IMR-90 (cell line): Measurements from ENCODE around the gene CSKMT. TPM values are rescaled to one million over a fixed set of nuclear protein-coding genes. Genes with fewer than 3 reads are reported as not detected.
"Not testable (repeated sequence)": the region's sequence is repeated elsewhere in the genome, so short reads cannot be mapped to it uniquely, and the experiment has no call there.

ENCODE experiments used
- ATAC-seq: fragments of 200-7000 bp; cut with Tn5 transposase; 2 replicates; pipeline ENCODE4 v1.9.1; 2020; ENCODE audit warnings: low read depth, mild to moderate bottlenecking, moderate library complexity
- BruUV-seq: library from RNA; stranded (reverse); fragments of 400-500 nt; replicated peaks from 2 replicates; lab custom pipeline; 2021; lab: Mats Ljungman, UMichigan
- CTCF ChIA-PET: fragments of 300-600 bp; formaldehyde crosslinking; extraction: SDS; loops from one replicate; lab custom pipeline; 2021; ENCODE audit warnings: antibody characterized with exemption; lab: Yijun Ruan, JAX
- POLR2A ChIA-PET: fragments of 300-600 bp; sonication (Branson Sonifier 250); formaldehyde crosslinking; loops from one replicate; lab custom pipeline; 2022; ENCODE audit warnings: antibody characterized with exemption; ENCODE audit not compliant: unreplicated experiment; lab: Charles Lee
- DNase-seq: peaks from one replicate; pipeline ENCODE4 v3.0.0; 2013
- H2AFZ ChIP-seq: replicated peaks from 2 replicates; pipeline ENCODE3; 2013; ENCODE audit warnings: low read length, mild to moderate bottlenecking; ENCODE audit not compliant: poor library complexity
- H2AK5ac ChIP-seq: 2 replicates; pipeline ENCODE4 v1.6.1; 2013; ENCODE audit warnings: low read depth, low read length, inconsistent platforms
- H2AK9ac ChIP-seq: replicated peaks from 2 replicates; pipeline ENCODE3; 2013; ENCODE audit warnings: mild to moderate bottlenecking, low read depth, low read length, moderate library complexity; ENCODE audit not compliant: poor library complexity
- H2BK120ac ChIP-seq: 2 replicates; pipeline ENCODE4 v1.6.1; 2013; ENCODE audit warnings: low read depth, low read length, inconsistent platforms
- H2BK15ac ChIP-seq: 3 replicates; pipeline ENCODE4 v1.6.1; 2013; ENCODE audit warnings: low read depth, low read length, inconsistent platforms
- H2BK20ac ChIP-seq: 2 replicates; pipeline ENCODE4 v1.6.1; 2013; ENCODE audit warnings: low read depth, mild to moderate bottlenecking, inconsistent platforms, low read length, moderate library complexity
- H2BK5ac ChIP-seq: 2 replicates; pipeline ENCODE4 v1.6.1; 2013; ENCODE audit warnings: mild to moderate bottlenecking, low read depth, low read length, inconsistent platforms; ENCODE audit not compliant: poor library complexity, severe bottlenecking
- H3K14ac ChIP-seq: replicated peaks from 2 replicates; pipeline ENCODE4 v1.6.1; 2013; ENCODE audit warnings: low read depth, low read length, inconsistent platforms
- H3K18ac ChIP-seq: 2 replicates; pipeline ENCODE4 v1.6.1; 2013; ENCODE audit warnings: low read depth, low read length, control low read depth
- H3K23ac ChIP-seq: 2 replicates; pipeline ENCODE4 v1.6.1; 2013; ENCODE audit warnings: low read depth, low read length, inconsistent platforms
- H3K27ac ChIP-seq: 2 replicates; pipeline ENCODE4 v1.5.1; 2013; ENCODE audit warnings: mild to moderate bottlenecking, control low read depth, low read length; ENCODE audit not compliant: insufficient read depth
- H3K27me3 ChIP-seq: 2 replicates; pipeline ENCODE4 v1.6.1; 2013; ENCODE audit warnings: low read length; ENCODE audit not compliant: control insufficient read depth, insufficient read depth
- H3K36me3 ChIP-seq: 2 replicates; pipeline ENCODE4 v1.6.1; 2013; ENCODE audit warnings: low read length, mixed read lengths; ENCODE audit not compliant: control insufficient read depth, insufficient read depth
- H3K4ac ChIP-seq: 2 replicates; pipeline ENCODE4 v1.6.1; 2013; ENCODE audit warnings: low read depth, low read length, inconsistent platforms
- H3K4me1 ChIP-seq: 2 replicates; pipeline ENCODE4 v1.6.1; 2013; ENCODE audit warnings: low read length, mixed read lengths; ENCODE audit not compliant: control insufficient read depth, insufficient read depth
- H3K4me2 ChIP-seq: 2 replicates; pipeline ENCODE4 v1.6.1; 2013; ENCODE audit warnings: low read depth, mild to moderate bottlenecking, control low read depth, low read length, moderate library complexity
- H3K4me3 ChIP-seq: 2 replicates; pipeline ENCODE4 v1.5.1; 2013; ENCODE audit warnings: low read depth, mild to moderate bottlenecking, control low read depth, low read length, moderate library complexity; ENCODE audit not compliant: insufficient read depth
- H3K56ac ChIP-seq: 2 replicates; pipeline ENCODE4 v1.6.1; 2013; ENCODE audit warnings: low read length, inconsistent platforms; ENCODE audit not compliant: insufficient read depth; ENCODE audit errors: extremely low read depth
- H3K79me1 ChIP-seq, 2 experiments: 2 replicates each; pipeline ENCODE4 v1.6.1; 2013; ENCODE audit warnings: low read length in 2 of 2, inconsistent platforms in 1 of 2, low read depth in 1 of 2
- H3K9ac ChIP-seq: 2 replicates; pipeline ENCODE4 v1.6.1; 2013; ENCODE audit warnings: low read depth, low read length, control low read depth
- H3K9me1 ChIP-seq: 2 replicates; pipeline ENCODE4 v1.6.1; 2013; ENCODE audit warnings: low read length, inconsistent platforms; ENCODE audit not compliant: insufficient read depth
- H3K9me3 ChIP-seq: 2 replicates; pipeline ENCODE4 v1.6.1; 2013; ENCODE audit warnings: low read length; ENCODE audit not compliant: control insufficient read depth, insufficient read depth
- H4K20me1 ChIP-seq: 2 replicates; pipeline ENCODE4 v1.6.1; 2013; ENCODE audit warnings: low read length, inconsistent platforms; ENCODE audit not compliant: insufficient read depth
- H4K5ac ChIP-seq: 2 replicates; pipeline ENCODE4 v1.6.1; 2013; ENCODE audit warnings: mild to moderate bottlenecking, low read depth, low read length, control low read depth
- H4K8ac ChIP-seq, 2 experiments: 2 replicates each; pipeline ENCODE4 v1.6.1; 2013; ENCODE audit warnings: low read depth in 2 of 2, low read length in 2 of 2, control low read depth in 1 of 2, inconsistent platforms in 1 of 2
- H4K91ac ChIP-seq: 2 replicates; pipeline ENCODE4 v1.6.1; 2013; ENCODE audit warnings: low read depth, low read length, inconsistent platforms; ENCODE audit not compliant: insufficient read depth
- POLR2A ChIP-seq: IDR thresholded peaks from 2 replicates; pipeline ENCODE4 v1.6.1; 2012; ENCODE audit warnings: mild to moderate bottlenecking, low read depth, low read length
- WGBS, 2 experiments: methylation state at CpG; one replicate each; pipeline versions ENCODE4 v1.1.5 to v1.1.7; 2013; ENCODE audit warnings: missing lambda C conversion rate in 2 of 2; ENCODE audit not compliant: insufficient read length in 1 of 2; ENCODE audit errors: extremely low coverage in 2 of 2; 5-methylcytosine and 5-hydroxymethylcytosine counted together
- dilution Hi-C: fragments of 300-500 bp; cut with HindIII; formaldehyde crosslinking; loops from one replicate; pipeline ENCODE4 v1.14.3; 2018; ENCODE audit warnings: low sequenced_read_pairs; ENCODE audit not compliant: unreplicated experiment
- in situ Hi-C: fragments of 300-500 bp; cut with MboI; formaldehyde crosslinking; loops from 3 replicates; pipeline ENCODE4 v1.14.3; 2019; ENCODE audit warnings: low sequenced_read_pairs, inconsistent platforms, mixed read lengths
- intact Hi-C: fragments of 100-400 bp; cut with micrococcal nuclease; formaldehyde crosslinking; loops from 2 replicates; pipeline ENCODE4 v1.10.0; 2022
- polyA plus RNA-seq, 3 experiments: library from polyadenylated mRNA; depleted of rRNA; stranded (reverse); fragments of >200 nt; gene quantifications; 2 replicates each; pipeline ENCODE4 v1.2.3, GENCODE V29; 2012; ENCODE audit warnings: low replicate concordance in 1 of 3
- total RNA-seq: library from RNA; depleted of rRNA; stranded (reverse); fragments of >200 nt; gene quantifications from 2 replicates; pipeline ENCODE4 v1.2.3, GENCODE V29; 2012

CSKMT gene
- total and polyA plus RNA-seq, 2 of the 4 experiments (the other 2 are of a cell fraction) = 5.3 to 7.9 TPM

DNA sequence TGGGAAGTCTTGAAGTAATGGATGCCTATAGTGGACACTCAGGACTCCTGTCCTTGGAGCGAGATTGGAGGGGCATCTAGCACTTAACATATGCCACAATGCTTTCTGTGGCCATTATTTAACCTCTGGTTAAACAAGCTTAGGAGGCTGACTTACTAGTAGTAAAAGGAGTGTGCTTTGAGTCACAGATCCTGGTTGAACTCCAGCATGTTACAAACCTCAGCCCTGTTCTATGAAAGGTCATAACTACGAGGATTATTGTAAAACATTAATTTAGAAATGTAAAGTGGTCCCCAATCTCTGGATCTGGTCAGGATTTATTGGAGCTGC, 8.0 kb downstream of the CSKMT start:
- H3K9me1 ChIP-seq = no peaks in the 10 kb centered on the region
- no peak overlapping the region for H2AK9ac ChIP-seq
- no peak overlapping the region for H3K56ac ChIP-seq
- no peak overlapping the region for H2AFZ ChIP-seq
- H3K4me3 ChIP-seq = no peak overlapping the region
- H3K18ac ChIP-seq = no peak overlapping the region
- H3K27me3 ChIP-seq = no peaks in the 10 kb centered on the region
- no peak overlapping the region for H2BK20ac ChIP-seq
- no peak overlapping the region for H4K8ac ChIP-seq
- no peaks in the 10 kb centered on the region for H4K20me1 ChIP-seq
- DNase-seq = peak; percentile 30
- no CpG with 5 or more reads among the region's 2 CpGs for WGBS, 2 experiments
- intact Hi-C loops = no loop called here
- TF ChIP-seq POLR2A = no peak
- H3K4ac ChIP-seq = no peak overlapping the region
- 0 out of 2 replicates have a peak overlapping the region, but pooled peaks have one; percentile 76 for H2AK5ac ChIP-seq
- no peak overlapping the region for H3K27ac ChIP-seq
- H4K91ac ChIP-seq = no peak overlapping the region
- no peak overlapping the region for H2BK5ac ChIP-seq
- peaks cover 7% of the 10 kb centered on the region for H3K4me1 ChIP-seq
- H3K79me1 ChIP-seq = peaks cover 16 to 49% of the 10 kb centered on the region in 2 experiments; a peak in 3 of 4 replicates
- dilution Hi-C loops = no loop called here
- H4K5ac ChIP-seq = no peak overlapping the region
- no peak overlapping the region for H3K14ac ChIP-seq
- H3K4me2 ChIP-seq = 0 out of 2 replicates have a peak overlapping the region, but pooled peaks have one; percentile 7
- H3K9ac ChIP-seq = peak overlapping the region; percentile 32; the same call in 1 of the 2 replicates
- peak overlapping the region; percentile 29; the same call in 1 of the 2 replicates for H3K23ac ChIP-seq
- no peak for ATAC-seq
- no peak overlapping the region for H2BK15ac ChIP-seq
- BruUV-seq = no TSS peak
- ChIA-PET CTCF (interaction anchor here (0.5 kb wide), 1 partner anchor 87 kb away, joined by 3 read pairs; no protein-coding TSS in a partner anchor), POLR2A (interaction anchor here (0.6 kb wide), 1 partner anchor 159 kb away, joined by 4 read pairs; no protein-coding TSS in a partner anchor)
- H2BK120ac ChIP-seq = no peak overlapping the region
- no peaks in the 10 kb centered on the region for H3K9me3 ChIP-seq
- in situ Hi-C loops = no loop called here
- peaks cover 19% of the 10 kb centered on the region for H3K36me3 ChIP-seq

DNA sequence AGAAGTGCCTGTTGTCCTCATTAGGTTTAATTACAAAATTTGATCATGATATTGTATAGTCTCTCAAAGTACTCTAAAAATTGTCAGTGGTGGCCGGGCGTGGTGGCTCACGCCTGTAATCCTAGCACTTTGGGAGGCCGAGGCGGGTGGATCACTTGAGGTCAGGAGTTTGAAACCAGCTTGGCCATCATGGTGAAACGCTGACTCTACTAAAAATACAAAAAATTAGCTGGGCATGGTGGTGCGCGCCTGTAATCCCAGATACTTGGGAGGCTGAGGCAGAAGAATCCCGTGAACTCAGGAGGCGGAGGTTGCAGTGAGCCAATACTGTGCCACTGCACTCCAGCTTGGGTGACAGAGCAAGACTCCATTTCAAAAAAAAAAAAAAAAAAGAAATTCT, 10.3 kb downstream of the CSKMT start:
- in situ Hi-C loops, H3K14ac ChIP-seq, H4K91ac ChIP-seq, H2BK120ac ChIP-seq, H4K5ac ChIP-seq, CTCF ChIA-PET, H3K4ac ChIP-seq, H2BK5ac ChIP-seq, H3K18ac ChIP-seq, H2BK20ac ChIP-seq, H3K4me2 ChIP-seq, H3K4me3 ChIP-seq, H3K56ac ChIP-seq, H2BK15ac ChIP-seq, H3K4me1 ChIP-seq, H2AK5ac ChIP-seq, H3K9me1 ChIP-seq, DNase-seq, H3K9me3 ChIP-seq, H3K9ac ChIP-seq, H3K27me3 ChIP-seq, H3K23ac ChIP-seq, H4K8ac ChIP-seq, H4K20me1 ChIP-seq, H2AK9ac ChIP-seq, intact Hi-C loops, BruUV-seq, dilution Hi-C loops, H3K27ac ChIP-seq, ATAC-seq, H2AFZ ChIP-seq: not testable (repeated sequence)
- Histone ChIP-seq H3K36me3 (peaks cover 19% of the 10 kb centered on the region), H3K79me1 (peaks cover 18 to 52% of the 10 kb centered on the region in 2 experiments; a peak in 3 of 4 replicates)
- WGBS, 2 experiments = 94% methylated on average over 6 of the region's 10 CpGs; no CpG with 5 or more reads in 1 of the 2 experiments
- POLR2A ChIA-PET = interaction anchor here (0.6 kb wide), 1 partner anchor 44 kb away, joined by 6 read pairs; no protein-coding TSS in a partner anchor
